Body of pancreas (tissue), 4 donors: ENCODE data around the gene CHRND. TPM values are rescaled to one million over a fixed set of nuclear protein-coding genes. Genes with fewer than 3 reads are reported as not detected.

Experiments used
- ATAC-seq: fragments of 150-250 bp; one replicate; pipeline ENCODE4 v1.9.1; 2016
- DNase-seq, 4 donors: peaks; one replicate each; pipeline ENCODE4 v3.0.0-alpha.2; 2019
- H3K27ac ChIP-seq, 4 donors: fragments of 200-600 bp; sonication (generic); 1 replicate in 3 of 4; 2 replicates in 1 of 4; pipeline versions ENCODE4 v1.5.1 to v1.6.1; 2016 to 2019; ENCODE audit warnings: mild to moderate bottlenecking in 1 of 4, mixed read lengths in 1 of 4, moderate library complexity in 1 of 4
- H3K27me3 ChIP-seq, 2 donors: fragments of 200-600 bp; sonication (generic); one replicate each; pipeline ENCODE4 v1.6.0; 2016; ENCODE audit warnings: mild to moderate bottlenecking in 1 of 2
- H3K36me3 ChIP-seq, 2 donors: fragments of 200-600 bp; sonication (generic); replicated peaks in 1 of 2; 2 replicates each; pipeline ENCODE4 v1.5.1; 2016; ENCODE audit warnings: low read depth in 2 of 2; ENCODE audit not compliant: insufficient read depth in 1 of 2
- H3K4me1 ChIP-seq: fragments of 200-600 bp; sonication (generic); one replicate; pipeline ENCODE4 v1.6.0; 2016
- H3K4me3 ChIP-seq, 2 donors: fragments of 200-600 bp; sonication (generic); 1 replicate in 1 of 2; 2 replicates in 1 of 2; pipeline ENCODE4 v1.5.1; 2016 to 2019
- H3K9me3 ChIP-seq, 3 donors: fragments of 200-600 bp; sonication (generic); 1 replicate in 2 of 3; 2 replicates in 1 of 3; pipeline ENCODE4 v1.5.1; 2016
- POLR2A ChIP-seq, 3 donors: fragments of 450-650 bp; IDR thresholded peaks; one replicate each; pipeline ENCODE4 v1.6.1; 2016; ENCODE audit warnings: antibody characterized with exemption in 3 of 3, mild to moderate bottlenecking in 2 of 3
- WGBS, 2 donors: methylation state at CpG; one replicate each; pipeline ENCODE4 v1.1.5; 2017; 5-methylcytosine and 5-hydroxymethylcytosine counted together
- intact Hi-C: fragments of 100-400 bp; cut with DNase I; formaldehyde crosslinking; loops from one replicate; pipeline ENCODE4 v1.15.1; 2023
- total RNA-seq, 2 donors: library from RNA; depleted of rRNA; stranded (reverse); fragments of >200 nt; gene quantifications; one replicate each; pipeline ENCODE4 v1.1.0, GENCODE V29; 2016
- TF ChIP-seq, protein P1 (sequence below), 7 experiments: fragments of 450-650 bp in 4 of 7; fragments of 200-600 bp in 3 of 7; sonication (generic) in 3 of 7; IDR thresholded peaks; one replicate each; pipeline ENCODE4 v1.5.1; 2016 to 2019; ENCODE audit warnings: antibody characterized with exemption in 7 of 7

The CHRND gene
- total RNA-seq, 2 donors from 2014 or later, result not detected

DNA sequence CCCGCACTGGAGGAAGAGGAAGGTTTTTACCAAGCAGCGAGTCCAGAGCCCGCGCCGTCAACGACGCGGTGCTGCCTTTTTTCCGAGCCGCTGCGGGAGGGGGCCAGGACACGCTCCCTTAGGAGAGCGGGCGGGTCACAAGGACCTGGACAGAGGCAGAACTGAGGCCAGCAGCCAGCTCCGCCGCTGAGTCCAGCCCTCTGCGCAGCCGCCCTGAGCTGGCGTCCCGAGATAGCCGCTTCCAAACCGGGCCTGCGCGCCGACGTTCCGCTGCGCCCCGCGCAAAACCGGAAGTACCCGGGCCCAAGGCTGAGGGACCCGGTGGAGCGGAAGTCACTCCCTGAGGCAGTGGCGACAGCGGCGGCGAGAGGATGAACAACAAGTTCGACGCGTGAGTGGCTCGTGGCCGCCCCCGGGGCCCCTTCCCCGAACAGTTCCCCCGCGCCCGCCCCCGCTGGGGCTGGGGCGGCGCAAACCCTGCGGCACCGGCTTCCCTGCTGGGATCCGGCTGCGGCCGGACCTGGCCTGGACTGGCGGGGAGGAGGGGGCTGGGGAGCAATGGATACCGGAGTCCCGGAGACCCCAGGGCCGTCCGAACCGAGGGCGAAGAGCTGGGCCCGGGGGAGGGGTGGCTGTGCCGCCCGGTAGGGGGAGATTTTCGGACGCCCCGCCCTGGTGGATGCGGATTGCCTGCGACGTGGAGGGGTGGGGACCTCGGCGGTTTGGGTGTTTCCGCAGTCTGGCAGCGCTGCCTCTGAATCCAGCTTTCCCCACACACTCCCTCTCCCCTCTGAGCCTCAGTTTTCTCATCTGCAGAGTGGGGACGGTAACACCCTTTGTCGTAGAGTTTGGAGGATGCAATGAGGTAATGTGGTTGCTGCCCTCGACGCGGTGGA is 24.6 kb downstream of the CHRND start, which contains the start of the genes EIF4E2 and TIGD1:
EIF4E2 (plus strand) TSS at position 336 of the 896 bp plus-strand sequence; CDS start at position 372, 36 bp downstream.
TIGD1 (minus strand) TSS at position 204 of the 896 bp plus-strand sequence. CDS start 675 bp downstream, outside the sequence.
- ATAC-seq (peak; percentile 98), DNase-seq (peak; percentile 94 to 96 (median 94))
- no peaks in the 10 kb centered on the region for H3K27me3 ChIP-seq
- peaks cover 34% of the 10 kb centered on the region for H3K4me1 ChIP-seq
- TF ChIP-seq, protein P1, sequence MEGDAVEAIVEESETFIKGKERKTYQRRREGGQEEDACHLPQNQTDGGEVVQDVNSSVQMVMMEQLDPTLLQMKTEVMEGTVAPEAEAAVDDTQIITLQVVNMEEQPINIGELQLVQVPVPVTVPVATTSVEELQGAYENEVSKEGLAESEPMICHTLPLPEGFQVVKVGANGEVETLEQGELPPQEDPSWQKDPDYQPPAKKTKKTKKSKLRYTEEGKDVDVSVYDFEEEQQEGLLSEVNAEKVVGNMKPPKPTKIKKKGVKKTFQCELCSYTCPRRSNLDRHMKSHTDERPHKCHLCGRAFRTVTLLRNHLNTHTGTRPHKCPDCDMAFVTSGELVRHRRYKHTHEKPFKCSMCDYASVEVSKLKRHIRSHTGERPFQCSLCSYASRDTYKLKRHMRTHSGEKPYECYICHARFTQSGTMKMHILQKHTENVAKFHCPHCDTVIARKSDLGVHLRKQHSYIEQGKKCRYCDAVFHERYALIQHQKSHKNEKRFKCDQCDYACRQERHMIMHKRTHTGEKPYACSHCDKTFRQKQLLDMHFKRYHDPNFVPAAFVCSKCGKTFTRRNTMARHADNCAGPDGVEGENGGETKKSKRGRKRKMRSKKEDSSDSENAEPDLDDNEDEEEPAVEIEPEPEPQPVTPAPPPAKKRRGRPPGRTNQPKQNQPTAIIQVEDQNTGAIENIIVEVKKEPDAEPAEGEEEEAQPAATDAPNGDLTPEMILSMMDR (IDR thresholded peaks at IDR 0.05), result peak in 5 of 7 experiments; percentile 15 to 51 (median 39)
- peak; percentile 72 to 91 (median 89) for TF ChIP-seq POLR2A (IDR thresholded peaks at IDR 0.05)
- peak within 1 kb of the TSS; percentile 62 to 98 (median 91) for H3K27ac ChIP-seq
- intact Hi-C loops, result no loop called here
- H3K9me3 ChIP-seq, result no peaks in the 10 kb centered on the region
- H3K36me3 ChIP-seq, result no peaks in the 10 kb centered on the region
- H3K4me3 ChIP-seq, result peak within 1 kb of the TSS; percentile 58 to 74
- 0 to 1% methylated on average over 24 to 77 of the region's 81 CpGs for WGBS, 2 donors

DNA sequence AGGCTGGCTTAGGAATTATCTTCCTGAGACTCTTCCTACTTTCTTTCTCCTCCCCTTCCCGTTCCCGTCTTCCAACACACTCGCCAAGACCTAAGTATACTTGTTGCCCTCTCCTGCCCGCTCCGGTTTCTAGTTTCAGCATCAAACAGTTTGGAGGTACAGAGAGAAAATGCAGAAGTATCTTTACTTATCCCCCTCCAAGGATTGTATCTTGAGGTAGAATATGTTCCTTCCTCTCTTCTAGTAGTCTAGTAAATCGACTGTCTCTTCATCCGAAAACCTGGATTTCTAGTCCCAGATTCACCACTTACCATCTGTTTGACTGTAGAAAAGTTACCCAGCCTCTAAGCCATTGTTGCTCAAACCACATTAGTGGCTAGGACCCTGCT is 25.3 kb downstream of the CHRND start:
- no peak for DNase-seq
- Histone ChIP-seq H3K9me3 (no peaks in the 10 kb centered on the region), H3K4me3 (peak overlapping the region; percentile 58 to 74), H3K4me1 (peaks cover 34% of the 10 kb centered on the region), H3K27ac (peak overlapping the region; percentile 54 to 98 (median 91)), H3K27me3 (no peaks in the 10 kb centered on the region), H3K36me3 (no peaks in the 10 kb centered on the region)
- intact Hi-C loops, result no loop called here
- TF ChIP-seq POLR2A (IDR thresholded peaks at IDR 0.05), result no peak
- TF ChIP-seq, protein P1 (IDR thresholded peaks at IDR 0.05), result no peak
- 4 to 7% methylated on average over 7 of the region's 7 CpGs for WGBS, 2 donors
- ATAC-seq, result no peak

DNA sequence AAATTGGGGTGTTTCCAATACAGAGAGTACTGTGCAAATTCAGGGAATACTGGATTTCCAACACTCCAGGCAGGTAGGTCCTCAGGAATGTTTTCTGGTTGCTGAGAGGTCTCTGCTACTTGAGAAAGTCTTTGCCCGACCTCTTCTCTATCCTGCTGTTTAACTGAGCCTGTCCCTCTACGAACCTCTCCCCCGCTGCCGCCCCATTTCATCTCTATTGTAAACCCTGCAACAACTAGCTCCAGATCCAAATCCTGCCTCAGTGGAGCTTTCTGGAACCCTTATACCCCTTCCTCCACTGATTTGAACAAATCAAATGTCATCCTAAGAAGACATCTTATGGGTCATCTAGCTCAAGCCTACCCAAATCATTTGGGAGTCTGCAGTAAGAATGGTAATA is 25.8 kb downstream of the CHRND start:
- no peaks in the 10 kb centered on the region for H3K27me3 ChIP-seq
- no peak for TF ChIP-seq POLR2A (IDR thresholded peaks at IDR 0.05)
- ATAC-seq, result no peak
- no peaks in the 10 kb centered on the region for H3K36me3 ChIP-seq
- no peak overlapping the region for H3K4me3 ChIP-seq
- 86 to 95% methylated on average over 4 of the region's 4 CpGs for WGBS, 2 donors
- H3K27ac ChIP-seq, result no peak overlapping the region
- DNase-seq, result no peak
- intact Hi-C loops, result no loop called here
- peaks cover 34% of the 10 kb centered on the region for H3K4me1 ChIP-seq
- H3K9me3 ChIP-seq, result no peaks in the 10 kb centered on the region

DNA sequence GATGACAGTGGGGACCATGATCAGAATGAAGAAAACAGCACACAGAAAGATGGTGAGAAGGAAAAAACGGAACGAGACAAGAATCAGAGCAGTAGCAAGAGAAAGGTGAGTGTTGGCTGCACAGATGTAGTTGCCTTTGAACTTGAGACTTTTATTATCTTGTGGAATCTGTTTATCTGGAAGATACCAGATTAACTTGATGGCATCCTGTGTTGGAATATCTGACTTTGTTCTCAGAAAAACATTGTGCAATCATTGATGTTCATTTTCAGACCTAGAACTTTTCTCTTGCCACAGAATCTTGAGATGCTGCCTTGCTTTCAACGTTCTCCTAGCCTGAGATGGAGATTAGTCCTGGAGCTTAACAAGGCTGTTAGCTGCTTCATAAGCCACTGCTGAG is 30.5 kb downstream of the CHRND start:
- Histone ChIP-seq H3K4me3 (no peak overlapping the region), H3K27ac (no peak overlapping the region), H3K4me1 (peaks cover 24% of the 10 kb centered on the region), H3K36me3 (peaks cover 0 to 17% of the 10 kb centered on the region in 2 donors), H3K27me3 (no peaks in the 10 kb centered on the region), H3K9me3 (no peaks in the 10 kb centered on the region)
- intact Hi-C loops, result no loop called here
- no peak for DNase-seq
- ATAC-seq, result no peak
- TF ChIP-seq, protein P1 (IDR thresholded peaks at IDR 0.05), result no peak
- no peak for TF ChIP-seq POLR2A (IDR thresholded peaks at IDR 0.05)
- 80 to 85% methylated on average over 3 of the region's 3 CpGs for WGBS, 2 donors

DNA sequence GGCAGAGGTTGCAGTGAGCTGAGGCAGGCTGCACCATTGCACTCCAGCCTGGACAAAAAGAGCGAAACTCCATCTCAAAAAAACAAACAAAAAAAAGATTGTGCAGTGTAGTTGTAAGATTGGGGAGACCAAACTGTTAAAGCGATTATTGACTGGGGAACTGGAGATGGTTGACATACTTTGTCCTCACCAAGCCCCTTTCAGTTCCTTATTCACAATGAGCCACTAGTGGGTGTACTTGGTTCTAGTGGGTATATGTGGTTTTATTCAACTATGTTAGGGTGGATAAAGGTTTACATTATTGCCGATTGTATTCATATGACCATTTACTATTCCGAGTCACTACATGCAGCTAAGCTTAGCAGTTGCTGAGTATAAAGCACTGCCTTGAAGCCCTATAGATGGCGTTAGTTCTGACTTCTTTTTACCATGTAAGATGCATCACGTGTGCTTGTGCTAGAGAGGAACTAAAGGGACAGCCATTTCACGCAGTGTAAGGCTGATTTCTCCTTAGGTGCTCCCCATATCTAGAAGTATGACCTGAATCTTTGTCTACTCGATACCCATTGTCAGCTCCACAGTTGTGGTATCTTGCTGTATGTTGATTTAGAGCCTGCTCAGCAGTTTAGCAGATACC is 36.7 kb downstream of the CHRND start:
- Histone ChIP-seq H3K9me3 (no peaks in the 10 kb centered on the region), H3K27ac (no peak overlapping the region), H3K4me1 (no peaks in the 10 kb centered on the region), H3K36me3 (peaks cover 0 to 23% of the 10 kb centered on the region in 2 donors), H3K4me3 (no peak overlapping the region), H3K27me3 (no peaks in the 10 kb centered on the region)
- intact Hi-C loops, result no loop called here
- ATAC-seq, result no peak
- TF ChIP-seq, protein P1 (IDR thresholded peaks at IDR 0.05), result no peak
- no peak for TF ChIP-seq POLR2A (IDR thresholded peaks at IDR 0.05)
- WGBS, 2 donors, result 84 to 92% methylated on average over 8 of the region's 8 CpGs
- DNase-seq, result no peak
